Activated CD8-positive, alpha-beta T cell treated with anti-CD3 and anti-CD28 coated beads for 36 hours (primary cell): ENCODE results near the gene TIMM44. TPM values are rescaled to one million over a fixed set of nuclear protein-coding genes. Genes with fewer than 3 reads are reported as not detected.

ENCODE experiments used
- ATAC-seq: fragments of 200-7000 bp; cut with Tn5 transposase; one replicate; pipeline ENCODE4 v1.10.0; 2021; ENCODE audit warnings: mild to moderate bottlenecking, moderate library complexity
- CTCF ChIA-PET: fragments of 350-600 bp; sonication (Branson Sonifier 250); formaldehyde crosslinking; loops from one replicate; lab custom pipeline; 2021; ENCODE audit warnings: antibody characterized with exemption; lab: Charles Lee
- POLR2A ChIA-PET: fragments of 350-600 bp; sonication (Branson Sonifier 250); formaldehyde crosslinking; loops from one replicate; lab custom pipeline; 2021; ENCODE audit warnings: antibody characterized with exemption; lab: Charles Lee
- DNase-seq: peaks from one replicate; pipeline ENCODE4 v3.0.0-alpha.2; 2020
- H3K27ac Mint-ChIP-seq: one replicate; pipeline ENCODE4 v1.8.0; 2021; ENCODE audit warnings: mild to moderate bottlenecking, mixed read lengths
- H3K27me3 Mint-ChIP-seq: one replicate; pipeline ENCODE4 v1.8.0; 2021; ENCODE audit warnings: mixed read lengths
- H3K36me3 Mint-ChIP-seq: one replicate; pipeline ENCODE4 v1.8.0; 2021; ENCODE audit warnings: low read depth, mixed read lengths
- H3K4me1 Mint-ChIP-seq: one replicate; pipeline ENCODE4 v1.8.0; 2021; ENCODE audit warnings: low read depth, mixed read lengths
- H3K4me3 Mint-ChIP-seq: one replicate; pipeline ENCODE4 v1.8.0; 2021; ENCODE audit warnings: mild to moderate bottlenecking, moderate library complexity, mixed read lengths
- H3K9me3 Mint-ChIP-seq: one replicate; pipeline ENCODE4 v1.8.0; 2021; ENCODE audit warnings: mixed read lengths
- intact Hi-C: fragments of 100-400 bp; cut with micrococcal nuclease; formaldehyde crosslinking; loops from one replicate; pipeline ENCODE4 v1.10.0; 2022
- total RNA-seq, 2 experiments: library from RNA; stranded (reverse); gene quantifications; one replicate each; pipeline ENCODE4 v1.2.3, GENCODE V29; 2021
- TF ChIP-seq, protein P1 (sequence below): fragments of 200-600 bp; IDR thresholded peaks from one replicate; pipeline ENCODE4 v1.8.0; 2022; ENCODE audit warnings: antibody characterized with exemption, mild to moderate bottlenecking

TIMM44 gene
- total RNA-seq, 2 experiments from 2014 or later, result 92.3 to 95.5 TPM

DNA sequence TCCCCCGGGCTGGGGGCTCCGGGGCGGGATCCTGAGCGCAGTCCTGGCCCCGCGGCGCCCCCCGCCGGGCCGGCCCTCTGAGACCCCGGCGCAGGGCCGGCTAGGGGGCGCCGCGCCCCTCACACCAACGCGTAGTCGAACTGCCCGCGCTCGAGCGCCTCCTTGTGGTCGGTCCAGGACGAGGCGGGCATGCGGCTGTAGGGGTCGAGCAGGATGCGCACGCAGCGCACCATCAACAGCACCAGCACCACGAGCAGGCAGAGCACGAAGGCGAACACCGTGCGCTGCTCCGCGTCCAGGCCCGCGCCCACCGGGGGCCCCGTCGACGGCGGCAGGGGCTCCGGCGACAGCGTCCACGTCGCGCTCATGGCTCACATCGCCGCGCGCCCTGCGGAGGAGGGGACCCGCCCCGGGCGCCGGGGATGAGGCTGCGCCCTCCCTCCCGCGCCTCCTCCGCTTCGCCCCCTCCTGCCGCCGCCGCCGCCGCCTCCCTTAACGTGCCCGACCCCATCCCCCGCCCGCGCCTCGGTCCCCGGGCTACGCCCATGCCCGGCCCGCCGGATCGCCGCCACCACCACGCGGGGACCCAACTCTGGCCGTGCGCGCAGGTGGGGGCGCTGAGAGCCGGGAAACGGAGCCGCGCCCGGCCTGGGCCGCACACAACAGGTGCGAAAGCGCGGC is 18.2 kb downstream of the TIMM44 start:
- peaks cover 19% of the 10 kb centered on the region for H3K4me1 Mint-ChIP-seq
- intact Hi-C loops, result loop anchor here (10.0 kb wide), 1 partner anchor 71 kb away; no protein-coding TSS in a partner anchor
- H3K4me3 Mint-ChIP-seq, result peak overlapping the region; percentile 56
- ATAC-seq, result peak; percentile 47
- DNase-seq, result peak; percentile 91
- peaks cover 13% of the 10 kb centered on the region for H3K36me3 Mint-ChIP-seq
- H3K27ac Mint-ChIP-seq, result no peak overlapping the region
- CTCF ChIA-PET, result no interaction called here
- no peaks in the 10 kb centered on the region for H3K27me3 Mint-ChIP-seq
- TF ChIP-seq, protein P1, sequence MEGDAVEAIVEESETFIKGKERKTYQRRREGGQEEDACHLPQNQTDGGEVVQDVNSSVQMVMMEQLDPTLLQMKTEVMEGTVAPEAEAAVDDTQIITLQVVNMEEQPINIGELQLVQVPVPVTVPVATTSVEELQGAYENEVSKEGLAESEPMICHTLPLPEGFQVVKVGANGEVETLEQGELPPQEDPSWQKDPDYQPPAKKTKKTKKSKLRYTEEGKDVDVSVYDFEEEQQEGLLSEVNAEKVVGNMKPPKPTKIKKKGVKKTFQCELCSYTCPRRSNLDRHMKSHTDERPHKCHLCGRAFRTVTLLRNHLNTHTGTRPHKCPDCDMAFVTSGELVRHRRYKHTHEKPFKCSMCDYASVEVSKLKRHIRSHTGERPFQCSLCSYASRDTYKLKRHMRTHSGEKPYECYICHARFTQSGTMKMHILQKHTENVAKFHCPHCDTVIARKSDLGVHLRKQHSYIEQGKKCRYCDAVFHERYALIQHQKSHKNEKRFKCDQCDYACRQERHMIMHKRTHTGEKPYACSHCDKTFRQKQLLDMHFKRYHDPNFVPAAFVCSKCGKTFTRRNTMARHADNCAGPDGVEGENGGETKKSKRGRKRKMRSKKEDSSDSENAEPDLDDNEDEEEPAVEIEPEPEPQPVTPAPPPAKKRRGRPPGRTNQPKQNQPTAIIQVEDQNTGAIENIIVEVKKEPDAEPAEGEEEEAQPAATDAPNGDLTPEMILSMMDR, result peak; percentile 95
- POLR2A ChIA-PET, result interaction anchor here (1.8 to 7.7 kb wide), 2 partner anchors 8 to 17 kb away, joined by 12 to 81 read pairs; partner anchors contain the start of gene TIMM44
- no peaks in the 10 kb centered on the region for H3K9me3 Mint-ChIP-seq

DNA sequence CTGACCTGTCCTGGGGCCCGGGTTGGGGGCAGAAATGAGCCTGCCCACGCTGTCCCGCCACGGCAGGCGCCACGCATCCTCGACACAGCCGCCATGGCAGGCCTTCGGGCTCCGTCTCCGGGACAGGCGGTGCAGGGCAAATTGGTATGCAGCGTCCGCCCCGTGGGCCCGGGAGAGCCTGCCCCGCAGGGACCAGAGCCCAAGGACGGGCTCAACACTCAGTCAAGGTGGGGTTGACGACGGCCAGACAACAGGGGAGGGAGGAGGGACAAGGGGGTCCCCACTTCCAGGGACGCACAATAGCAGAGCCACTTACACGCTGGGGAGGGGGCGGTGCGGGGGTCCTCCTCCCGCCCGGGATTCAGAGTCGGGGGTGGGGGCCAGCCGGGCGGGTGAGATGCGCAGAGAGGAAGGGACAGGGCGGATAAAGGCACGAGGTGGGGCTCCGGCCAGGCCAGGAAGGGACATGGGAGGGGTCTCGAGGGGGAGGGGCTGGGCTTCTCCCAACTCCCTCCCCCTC is 18.8 kb downstream of the TIMM44 start:
- ATAC-seq (no peak), DNase-seq (no peak)
- Mint-ChIP-seq H3K27ac (no peak overlapping the region), H3K9me3 (no peaks in the 10 kb centered on the region), H3K27me3 (peaks cover 1% of the 10 kb centered on the region), H3K4me1 (peaks cover 23% of the 10 kb centered on the region), H3K36me3 (peaks cover 12% of the 10 kb centered on the region), H3K4me3 (no peak overlapping the region)
- intact Hi-C loops, result loop anchor here (10.0 kb wide), 1 partner anchor 70 kb away; no protein-coding TSS in a partner anchor
- ChIA-PET CTCF (interaction anchor here (1.1 kb wide), 1 partner anchor 356 kb away, joined by 3 read pairs; no protein-coding TSS in a partner anchor), POLR2A (interaction anchor here (0.9 to 4.8 kb wide), 3 partner anchors 18 to 56 kb away, joined by 3 to 38 read pairs (median 5); partner anchors contain the start of gene TIMM44)
- TF ChIP-seq, protein P1, result no peak

DNA sequence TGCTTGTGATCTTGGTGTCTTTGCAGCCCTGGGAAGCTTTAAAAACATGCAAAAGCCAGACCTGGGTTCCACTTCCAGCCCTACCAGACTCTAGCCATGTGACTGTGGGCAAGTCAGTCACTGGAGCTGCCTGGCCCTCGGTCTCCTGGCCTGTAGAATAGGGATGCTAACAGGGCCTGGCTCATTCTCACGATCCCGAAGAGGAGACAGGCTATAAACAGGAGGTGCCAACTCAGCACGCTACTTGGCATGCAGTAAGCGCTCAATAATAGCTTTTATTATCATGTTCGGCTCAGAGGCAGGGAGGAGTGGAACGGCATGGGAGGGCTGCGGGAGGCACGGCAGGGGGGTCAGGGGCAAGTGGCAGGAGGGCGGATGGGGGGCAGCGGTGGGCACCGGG is 19.2 kb downstream of the TIMM44 start:
- intact Hi-C loops, result loop anchor here (10.0 kb wide), 1 partner anchor 69 kb away; no protein-coding TSS in a partner anchor
- Mint-ChIP-seq H3K27ac (no peak overlapping the region), H3K36me3 (peaks cover 12% of the 10 kb centered on the region), H3K27me3 (peaks cover 4% of the 10 kb centered on the region), H3K9me3 (no peaks in the 10 kb centered on the region), H3K4me1 (peaks cover 27% of the 10 kb centered on the region), H3K4me3 (no peak overlapping the region)
- ChIA-PET POLR2A (interaction anchor here (0.9 to 4.8 kb wide), 3 partner anchors 19 to 55 kb away, joined by 3 to 38 read pairs (median 5); partner anchors contain the start of gene TIMM44), CTCF (interaction anchor here (1.1 to 1.4 kb wide), 2 partner anchors 72 to 356 kb away, joined by 3 read pairs; no protein-coding TSS in a partner anchor)
- no peak for ATAC-seq
- TF ChIP-seq, protein P1, result no peak
- no peak for DNase-seq

DNA sequence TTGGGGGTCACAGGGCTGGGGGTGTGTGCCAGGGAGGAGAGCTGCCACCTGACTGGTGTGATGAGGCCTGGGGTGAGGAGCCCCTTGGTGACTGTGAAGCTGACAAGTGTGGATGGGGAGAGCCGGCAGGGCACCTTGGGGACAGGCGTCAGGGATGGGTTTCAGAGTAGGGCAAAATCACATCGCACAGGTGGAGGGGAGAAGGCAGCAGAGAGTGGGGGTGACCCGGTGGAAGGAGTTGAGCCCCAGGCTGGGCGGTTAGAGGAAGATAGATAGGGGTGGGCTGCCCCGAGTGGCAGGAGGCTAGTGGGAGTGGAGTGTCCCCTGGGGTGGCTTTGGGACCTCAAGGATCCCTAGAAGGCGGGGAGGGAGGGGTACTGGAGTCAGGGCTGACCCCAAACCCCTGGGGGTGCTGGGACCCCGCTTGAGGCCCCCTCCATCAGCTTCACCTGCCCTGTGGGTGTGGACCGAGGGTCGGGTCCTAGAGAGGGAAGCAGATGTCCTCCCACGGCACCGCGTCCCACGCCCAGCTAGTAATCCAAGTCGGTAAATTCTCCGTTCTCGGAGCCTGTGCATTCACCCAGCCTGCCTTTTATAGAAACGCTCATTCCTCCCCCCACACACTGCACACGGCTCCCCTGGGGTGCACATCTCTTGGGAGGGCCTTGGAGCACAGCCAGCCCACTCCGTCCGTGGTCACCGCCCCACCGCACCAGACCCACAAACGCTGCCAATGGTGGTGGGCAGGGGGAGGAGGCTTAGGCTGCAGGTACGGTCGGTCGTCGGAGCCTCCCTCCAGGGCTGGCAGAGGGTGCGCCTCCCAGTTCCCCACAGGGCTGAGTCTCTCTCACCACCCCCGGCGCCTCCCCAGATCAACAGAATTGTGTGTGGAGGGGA is 19.9 kb downstream of the TIMM44 start:
- ChIA-PET POLR2A (interaction anchor here (0.9 to 4.8 kb wide), 4 partner anchors 20 to 55 kb away, joined by 3 to 38 read pairs (median 4); partner anchors contain the start of gene TIMM44), CTCF (interaction anchor here (1.1 to 4.5 kb wide), 3 partner anchors 20 to 355 kb away, joined by 3 to 31 read pairs (median 3); partner anchors contain the start of gene TIMM44)
- Mint-ChIP-seq H3K27me3 (peaks cover 4% of the 10 kb centered on the region), H3K4me3 (no peak overlapping the region), H3K36me3 (peaks cover 7% of the 10 kb centered on the region), H3K27ac (no peak overlapping the region), H3K9me3 (no peaks in the 10 kb centered on the region), H3K4me1 (peaks cover 21% of the 10 kb centered on the region)
- ATAC-seq (no peak), DNase-seq (no peak)
- TF ChIP-seq, protein P1, result no peak
- intact Hi-C loops, result loop anchor here (10.0 kb wide), 1 partner anchor 69 kb away; no protein-coding TSS in a partner anchor
